GM19193 (cell line): ENCODE measurements around the gene OSBP.

Experiments used
- POLR2A ChIP-seq: IDR thresholded peaks from 4 replicates; pipeline ENCODE4 v1.6.1; 2011; ENCODE audit not compliant: insufficient read depth, insufficient read length; ENCODE audit errors: extremely low read depth

Gene OSBP

GRCh38 chr11:59551659-59552521 is 63.7 kb downstream of the OSBP start:
- TF ChIP-seq POLR2A: no peak

- no peak for TF ChIP-seq POLR2A
These were observed 64.5 kb downstream of the OSBP start for GRCh38 chr11:59550842-59551658.

GRCh38 chr11:59550368-59550841 is 65.2 kb downstream of the OSBP start:
- peak; percentile 30 for TF ChIP-seq POLR2A

- no peak for TF ChIP-seq POLR2A
These were observed 67.3 kb downstream of the OSBP start for GRCh38 chr11:59548309-59548656.

- TF ChIP-seq POLR2A: no peak
These were observed 70.2 kb downstream of the OSBP start for GRCh38 chr11:59545179-59546020.

- no peak for TF ChIP-seq POLR2A
These were observed 70.8 kb downstream of the OSBP start for GRCh38 chr11:59544869-59545178.

- no peak for TF ChIP-seq POLR2A
These were observed 73.3 kb downstream of the OSBP start for GRCh38 chr11:59542142-59542810.

GRCh38 chr11:59534676-59535075 is 80.9 kb downstream of the OSBP start:
- no peak for TF ChIP-seq POLR2A

GRCh38 chr11:59532620-59533019 is 83.0 kb downstream of the OSBP start:
- TF ChIP-seq POLR2A: no peak

GRCh38 chr11:59528711-59529110 is 86.9 kb downstream of the OSBP start:
- TF ChIP-seq POLR2A: no peak
